ENCODE data around the gene STRN. TPM values are rescaled to one million over a fixed set of nuclear protein-coding genes. Genes with fewer than 3 reads are reported as not detected.
"Not testable (repeated sequence)": the region's sequence is repeated elsewhere in the genome, so short reads cannot be mapped to it uniquely, and the experiment has no call there.

STRN gene
- total RNA-seq, 4 donors from 2014 or later, result 14.9 to 18.5 (median 16.1) TPM

DNA sequence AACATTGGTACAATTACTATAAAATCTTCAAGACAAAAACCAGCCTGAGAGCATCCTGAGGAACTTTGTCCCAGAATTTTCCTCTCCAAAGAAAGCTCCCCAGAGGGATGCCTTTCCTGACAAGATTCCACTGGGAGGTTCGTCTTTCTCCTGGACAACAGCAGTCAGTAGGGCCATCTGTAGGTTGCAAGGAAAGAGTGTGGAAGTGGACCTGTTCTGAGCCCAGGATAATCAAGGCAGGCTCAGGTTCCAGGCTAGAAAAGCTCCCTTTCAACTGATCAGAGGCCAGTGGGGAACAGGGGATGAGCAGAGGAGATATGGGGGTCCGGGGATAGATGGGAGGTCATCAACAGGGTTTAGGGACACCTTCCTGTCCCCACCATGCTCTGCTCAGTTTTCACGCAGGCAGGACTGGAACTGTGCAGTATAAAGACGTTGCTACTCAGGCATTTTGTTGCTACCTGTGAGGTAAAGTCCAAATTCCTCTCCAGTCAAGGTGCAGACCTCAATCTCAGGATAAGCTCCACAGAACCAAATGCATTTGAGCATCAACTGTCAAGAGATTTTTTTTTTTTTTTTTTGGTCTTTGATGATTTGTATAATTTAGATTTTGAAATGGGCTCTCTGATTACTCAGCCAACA is 126.2 kb downstream of the STRN start:
- TF ChIP-seq, protein P1, sequence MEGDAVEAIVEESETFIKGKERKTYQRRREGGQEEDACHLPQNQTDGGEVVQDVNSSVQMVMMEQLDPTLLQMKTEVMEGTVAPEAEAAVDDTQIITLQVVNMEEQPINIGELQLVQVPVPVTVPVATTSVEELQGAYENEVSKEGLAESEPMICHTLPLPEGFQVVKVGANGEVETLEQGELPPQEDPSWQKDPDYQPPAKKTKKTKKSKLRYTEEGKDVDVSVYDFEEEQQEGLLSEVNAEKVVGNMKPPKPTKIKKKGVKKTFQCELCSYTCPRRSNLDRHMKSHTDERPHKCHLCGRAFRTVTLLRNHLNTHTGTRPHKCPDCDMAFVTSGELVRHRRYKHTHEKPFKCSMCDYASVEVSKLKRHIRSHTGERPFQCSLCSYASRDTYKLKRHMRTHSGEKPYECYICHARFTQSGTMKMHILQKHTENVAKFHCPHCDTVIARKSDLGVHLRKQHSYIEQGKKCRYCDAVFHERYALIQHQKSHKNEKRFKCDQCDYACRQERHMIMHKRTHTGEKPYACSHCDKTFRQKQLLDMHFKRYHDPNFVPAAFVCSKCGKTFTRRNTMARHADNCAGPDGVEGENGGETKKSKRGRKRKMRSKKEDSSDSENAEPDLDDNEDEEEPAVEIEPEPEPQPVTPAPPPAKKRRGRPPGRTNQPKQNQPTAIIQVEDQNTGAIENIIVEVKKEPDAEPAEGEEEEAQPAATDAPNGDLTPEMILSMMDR (IDR thresholded peaks at IDR 0.05), result no peak
- no peak for TF ChIP-seq POLR2A (IDR thresholded peaks at IDR 0.05)
- Histone ChIP-seq H3K36me3 (peaks cover 0 to 6% of the 10 kb centered on the region in 2 donors), H3K4me3 (replicated peaks in 1 of 3) (no peak overlapping the region), H3K27ac (no peak overlapping the region), H3K9me3 (no peaks in the 10 kb centered on the region), H3K27me3 (no peaks in the 10 kb centered on the region), H3K4me1 (no peaks in the 10 kb centered on the region)
- DNase-seq, result no peak
- intact Hi-C loops (cut with DNase I), result no loop called here
- WGBS, 2 donors, result 81% methylated on average over 4 of the region's 4 CpGs

DNA sequence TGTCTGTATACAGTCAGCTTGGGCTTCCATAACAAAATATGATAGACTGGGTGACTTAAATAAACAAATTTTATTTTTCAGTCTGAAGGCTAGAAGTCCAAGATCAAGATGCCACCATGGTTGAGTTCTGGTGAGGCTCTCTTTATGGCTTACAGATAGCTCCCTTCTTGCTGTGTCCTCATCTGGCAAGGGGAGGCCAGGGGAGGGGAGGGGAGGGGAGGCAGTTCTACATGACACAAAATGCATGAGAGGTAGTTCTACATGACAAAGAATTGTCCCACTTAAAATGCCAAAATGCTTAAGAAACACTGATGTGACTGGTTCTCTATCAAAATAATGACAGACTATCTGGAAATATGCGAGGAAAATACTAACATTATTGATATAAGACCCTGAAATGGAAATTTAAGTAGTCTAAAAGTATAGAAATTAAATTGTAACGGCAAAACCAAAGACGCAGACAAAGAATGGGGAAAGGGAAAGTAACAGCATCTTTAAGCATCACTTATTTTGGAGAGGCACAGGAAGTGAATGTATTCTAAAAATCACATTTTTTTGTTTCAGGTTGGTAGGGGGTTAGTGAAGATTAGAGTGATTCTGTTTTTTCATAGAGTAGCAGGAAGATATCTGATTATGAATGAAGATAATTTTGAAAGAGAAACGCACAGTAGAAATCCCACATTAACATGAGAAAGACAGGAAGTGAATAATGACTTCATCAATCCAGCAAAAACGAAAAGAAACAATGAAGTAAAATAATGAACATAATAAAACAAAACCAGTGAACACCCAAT is 131.4 kb downstream of the STRN start:
- H3K36me3 ChIP-seq, result no peaks in the 10 kb centered on the region

DNA sequence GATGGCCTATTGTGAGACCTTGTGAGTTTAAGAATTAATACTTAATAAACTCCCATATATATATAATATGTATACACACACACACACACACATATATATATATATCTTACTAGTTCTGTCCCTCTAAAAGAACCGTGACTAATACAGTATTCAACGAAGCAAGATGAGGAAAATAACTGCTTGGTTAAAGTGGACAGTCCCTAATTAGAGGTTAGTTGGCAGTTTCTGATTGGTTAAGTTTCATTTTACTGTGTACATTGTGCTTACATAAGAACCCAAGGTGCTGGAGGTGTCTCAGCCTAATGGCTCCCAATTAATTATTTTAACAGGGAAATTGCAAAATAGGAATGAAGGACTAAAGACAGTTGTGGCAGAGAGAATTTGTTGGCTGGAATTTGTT is 132.1 kb downstream of the STRN start:
- intact Hi-C loops (cut with DNase I), result no loop called here
- Histone ChIP-seq H3K9me3 (no peaks in the 10 kb centered on the region), H3K27me3 (no peaks in the 10 kb centered on the region), H3K27ac (no peak overlapping the region), H3K36me3 (no peaks in the 10 kb centered on the region), H3K4me3 (replicated peaks in 1 of 3) (no peak overlapping the region), H3K4me1 (no peaks in the 10 kb centered on the region)
- no peak for TF ChIP-seq POLR2A (IDR thresholded peaks at IDR 0.05)
- TF ChIP-seq, protein P1 (IDR thresholded peaks at IDR 0.05), result no peak
- 84 to 95% methylated on average over 2 of the region's 2 CpGs for WGBS, 2 donors
- DNase-seq, result no peak

More for the DNA sequence above, 131.4 kb downstream of the STRN start:
- Histone ChIP-seq H3K27ac (no peak overlapping the region), H3K9me3 (no peaks in the 10 kb centered on the region), H3K4me1 (no peaks in the 10 kb centered on the region), H3K27me3 (no peaks in the 10 kb centered on the region), H3K4me3 (replicated peaks in 1 of 3) (no peak overlapping the region)
- WGBS, 2 donors, result 39 to 46% methylated on average over 5 of the region's 5 CpGs
- intact Hi-C loops (cut with DNase I), result no loop called here
- TF ChIP-seq POLR2A (IDR thresholded peaks at IDR 0.05), result no peak
- TF ChIP-seq, protein P1 (IDR thresholded peaks at IDR 0.05), result no peak
- DNase-seq, result no peak

DNA sequence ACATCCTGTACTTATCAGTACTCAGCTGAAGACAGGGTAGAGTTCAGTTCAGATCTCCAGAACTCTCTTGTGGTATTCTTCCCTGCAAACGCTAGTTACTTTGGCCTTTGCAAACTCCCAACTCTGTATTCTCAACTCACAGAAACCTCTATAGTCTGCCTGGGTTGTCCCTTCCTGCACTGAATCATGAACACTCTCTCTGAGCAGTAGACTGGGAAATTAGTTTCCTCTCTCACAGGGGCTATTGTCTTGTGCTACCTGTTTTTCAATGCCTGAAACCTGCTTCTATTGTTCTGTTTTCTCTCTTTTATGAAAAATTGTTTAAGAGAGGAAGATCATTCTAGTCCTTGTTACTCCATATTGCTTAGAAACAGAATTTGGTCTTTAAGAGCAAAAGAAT is 135.2 kb downstream of the STRN start:
- H3K36me3 ChIP-seq, result no peaks in the 10 kb centered on the region
- intact Hi-C loops (cut with DNase I), result no loop called here
- H3K4me3 ChIP-seq (replicated peaks in 1 of 3), result no peak overlapping the region
- TF ChIP-seq POLR2A (IDR thresholded peaks at IDR 0.05), result no peak
- TF ChIP-seq, protein P1 (IDR thresholded peaks at IDR 0.05), result no peak
- 63 to 81% methylated on average over 1 of the region's 1 CpG for WGBS, 2 donors
- H3K4me1 ChIP-seq, result no peaks in the 10 kb centered on the region
- H3K27me3 ChIP-seq, result no peaks in the 10 kb centered on the region
- no peak overlapping the region for H3K27ac ChIP-seq
- H3K9me3 ChIP-seq, result no peaks in the 10 kb centered on the region
- DNase-seq, result no peak

DNA sequence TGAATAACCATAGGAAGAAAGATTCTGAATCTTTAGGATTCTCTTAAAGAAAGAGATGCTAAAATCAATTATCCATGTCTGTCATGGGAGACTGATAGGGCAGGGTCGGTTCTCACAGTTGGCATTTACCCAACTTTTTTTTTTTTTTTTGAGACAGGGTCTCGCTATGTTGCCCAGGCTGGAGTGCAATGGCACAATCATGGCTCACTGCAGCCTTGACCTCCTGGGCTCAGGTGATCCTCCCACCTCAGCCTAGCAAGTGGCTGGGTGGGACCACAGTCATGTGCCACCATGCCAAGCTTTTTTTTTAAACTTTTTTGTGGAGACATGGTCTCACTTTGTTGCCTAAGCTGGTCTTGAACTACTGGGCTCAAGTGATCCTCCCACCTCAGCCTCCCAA is 141.7 kb downstream of the STRN start:
- H3K36me3 ChIP-seq; DNase-seq; H3K4me3 ChIP-seq (replicated peaks in 1 of 3); intact Hi-C loops (cut with DNase I); H3K27me3 ChIP-seq; H3K9me3 ChIP-seq; H3K27ac ChIP-seq: not testable (repeated sequence)
- peaks cover 8 to 12% of the 10 kb centered on the region in 2 donors for H3K4me1 ChIP-seq
- WGBS, 2 donors, result 65 to 84% methylated on average over 2 of the region's 2 CpGs

All from thyroid gland (tissue), 4 donors.